ENCODE data around the gene ZNF30.

DNA sequence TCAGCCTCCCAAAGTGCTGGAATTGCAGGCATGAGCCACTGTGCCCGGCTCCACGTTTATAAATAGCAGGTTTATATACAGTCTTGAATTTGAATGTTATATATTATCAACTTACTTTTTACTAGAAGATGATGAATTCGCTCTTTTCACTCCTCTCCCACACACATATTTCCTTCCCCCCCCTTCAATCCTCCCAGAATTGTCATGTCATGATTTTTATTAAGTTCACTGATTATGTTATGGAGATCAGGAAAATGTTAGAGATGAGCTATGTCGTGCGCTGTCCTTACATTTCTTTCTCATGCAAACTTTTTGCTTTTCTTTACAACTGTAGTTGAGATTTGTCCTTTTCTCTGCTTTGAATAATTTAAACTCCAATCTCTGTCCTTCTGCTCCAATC is 55.6 kb downstream of the ZNF30 start:
- TF ChIP-seq POLR2A (IDR thresholded peaks at IDR 0.05; ENCODE audit: low read length): no peak
- TF ChIP-seq GATA1 (IDR thresholded peaks at IDR 0.05; ENCODE audit: low read depth, low read length): no peak
